SKM-1 (cell line): ENCODE measurements around the gene SLMAP.
"Not testable (repeated sequence)": the region's sequence is repeated elsewhere in the genome, so short reads cannot be mapped to it uniquely, and the experiment has no call there.

Experiments
- DNase-seq: peaks from one replicate; lab custom pipeline; 2025; ENCODE audit not compliant: unreplicated experiment; lab: John Stamatoyannopoulos, UW

The SLMAP gene

DNA sequence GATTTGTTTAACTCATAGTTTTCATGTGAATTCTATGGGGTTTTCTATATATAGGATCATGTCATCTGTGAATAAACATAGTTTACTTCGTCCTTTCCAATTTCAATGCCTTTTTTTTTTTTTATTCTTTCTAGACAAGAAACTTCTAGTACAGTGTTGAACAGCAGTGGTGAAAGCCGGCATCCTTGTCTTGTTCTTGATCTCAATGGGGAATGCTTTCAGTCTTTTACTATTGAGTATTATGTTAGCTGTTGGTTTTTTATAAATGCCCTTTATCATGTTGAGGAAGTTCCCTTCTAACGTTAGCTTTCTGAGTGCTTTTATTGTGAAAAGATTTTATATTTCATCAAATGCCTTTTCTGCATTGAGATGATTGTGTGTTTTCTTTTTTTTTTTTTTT is 69.0 kb downstream of the SLMAP start:
- no peak for DNase-seq

GRCh38 chr3:57826245-57826951 is 70.3 kb downstream of the SLMAP start:
- no peak for DNase-seq

GRCh38 chr3:57826952-57827723 is 71.0 kb downstream of the SLMAP start:
- DNase-seq: no peak

DNA sequence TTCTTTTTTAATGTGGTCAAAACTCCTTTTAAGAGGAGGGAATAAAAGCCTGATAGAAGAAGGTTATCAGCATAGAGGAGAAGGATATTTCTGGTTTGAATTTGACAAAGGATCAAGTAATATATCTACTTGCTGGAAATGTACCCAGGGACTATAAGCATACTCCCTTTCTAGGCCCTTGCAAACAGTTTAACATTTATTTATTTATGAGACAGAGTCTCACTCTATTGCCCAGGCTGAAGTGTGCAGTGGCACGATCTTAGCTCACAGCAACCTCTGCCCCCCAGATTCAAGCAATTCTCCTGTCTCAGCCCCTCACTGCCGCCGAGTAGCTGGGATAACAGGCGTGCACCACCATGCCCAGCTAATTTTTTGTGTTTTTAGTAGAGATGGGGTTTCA is 71.6 kb downstream of the SLMAP start:
- no peak for DNase-seq

GRCh38 chr3:57832486-57832885 is 76.4 kb downstream of the SLMAP start:
- DNase-seq: no peak

- no peak for DNase-seq
Observed at GRCh38 chr3:57832900-57833313, 76.8 kb downstream of the SLMAP start.

DNA sequence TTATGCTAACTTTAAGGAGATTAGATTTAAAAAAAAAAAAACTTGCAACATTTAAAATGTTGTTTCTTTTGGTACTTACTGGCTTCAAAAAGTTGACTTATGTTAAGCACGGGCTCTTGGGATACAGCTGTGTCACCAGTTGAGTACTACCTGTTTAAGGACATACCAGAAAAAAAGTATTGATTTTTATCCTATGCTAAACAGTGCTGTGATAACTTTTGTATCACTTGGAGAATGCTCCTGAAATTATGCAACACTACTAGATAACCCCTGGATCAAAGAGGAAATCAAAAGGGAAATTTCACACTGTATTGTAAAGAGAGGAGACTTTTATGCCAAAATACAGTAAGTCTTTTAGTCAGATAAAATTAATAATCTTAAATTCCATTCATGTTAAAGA is 77.7 kb downstream of the SLMAP start:
- DNase-seq: no peak

- DNase-seq: no peak
Observed at GRCh38 chr3:57837686-57838085, 81.6 kb downstream of the SLMAP start.

GRCh38 chr3:57838627-57839026 is 82.5 kb downstream of the SLMAP start:
- DNase-seq: no peak

GRCh38 chr3:57840473-57840872 is 84.4 kb downstream of the SLMAP start:
- peak; percentile 32 for DNase-seq

DNA sequence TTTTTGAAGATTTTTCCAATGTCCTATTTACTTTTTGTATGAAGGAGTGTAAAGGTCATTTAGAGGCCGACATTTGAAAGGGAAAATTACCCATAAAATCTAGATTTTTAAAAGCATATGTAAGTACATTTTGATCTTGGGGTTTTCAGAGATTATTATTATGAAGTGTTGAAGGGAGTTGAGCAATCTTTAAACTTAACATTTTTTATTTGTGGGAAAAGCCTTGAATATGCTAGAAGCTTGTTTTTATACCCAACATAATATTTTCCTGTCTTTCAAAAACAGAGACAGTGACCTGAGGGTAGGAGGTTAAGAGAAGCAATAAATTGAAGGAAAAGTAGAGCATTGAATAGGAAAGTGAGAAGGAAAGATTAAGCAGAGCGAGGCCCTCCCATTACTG is 85.7 kb downstream of the SLMAP start:
- no peak for DNase-seq

DNA sequence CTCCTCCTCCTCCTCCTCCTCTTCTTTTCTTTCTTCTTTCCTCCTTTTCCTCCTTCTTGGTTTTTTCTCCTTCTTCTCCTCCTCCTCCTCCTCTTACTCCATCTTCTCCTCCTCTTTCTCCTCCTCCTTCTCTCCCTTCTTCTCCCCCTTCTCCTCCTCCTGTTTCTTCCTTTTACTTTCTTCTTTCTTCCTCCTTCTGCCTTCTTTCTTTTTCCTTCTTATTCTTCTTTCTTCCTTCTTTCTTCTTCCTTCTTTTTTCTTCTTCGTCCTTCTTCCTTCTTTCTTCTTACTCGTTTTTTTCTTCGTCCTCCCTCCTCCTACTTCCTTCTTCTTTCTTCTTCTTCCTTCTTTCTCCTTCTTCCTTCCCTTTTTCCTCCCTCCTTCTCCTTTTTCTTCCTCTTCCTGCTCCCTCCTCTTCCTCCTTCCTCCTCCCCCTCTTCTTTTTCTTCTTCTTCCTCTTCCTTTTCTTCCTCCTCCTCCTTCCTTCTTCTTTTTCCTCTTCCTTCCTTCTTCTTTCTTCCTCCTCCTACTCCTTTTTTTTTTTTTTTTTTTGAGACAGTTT is 92.1 kb downstream of the SLMAP start:
- DNase-seq: no peak

DNA sequence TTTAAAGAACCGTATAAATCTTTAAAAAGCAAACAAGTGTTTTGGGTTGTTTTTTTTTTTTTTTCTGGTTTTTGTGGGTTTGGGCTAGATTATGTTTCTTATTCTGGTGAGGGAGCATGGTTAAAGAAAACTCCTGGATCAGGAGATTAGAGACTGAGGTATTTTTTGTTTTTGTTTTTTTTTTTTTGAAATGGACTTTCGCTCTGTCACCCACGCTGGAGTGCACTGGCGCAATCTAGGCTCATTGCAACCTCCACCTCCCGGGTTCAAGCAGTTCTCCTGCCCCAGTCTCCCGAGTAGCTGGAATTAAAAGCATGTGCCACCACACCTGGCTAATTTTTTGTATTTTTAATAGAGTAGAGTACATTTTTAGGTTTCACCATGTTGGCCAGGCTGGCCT is 95.2 kb downstream of the SLMAP start:
- no peak for DNase-seq

DNA sequence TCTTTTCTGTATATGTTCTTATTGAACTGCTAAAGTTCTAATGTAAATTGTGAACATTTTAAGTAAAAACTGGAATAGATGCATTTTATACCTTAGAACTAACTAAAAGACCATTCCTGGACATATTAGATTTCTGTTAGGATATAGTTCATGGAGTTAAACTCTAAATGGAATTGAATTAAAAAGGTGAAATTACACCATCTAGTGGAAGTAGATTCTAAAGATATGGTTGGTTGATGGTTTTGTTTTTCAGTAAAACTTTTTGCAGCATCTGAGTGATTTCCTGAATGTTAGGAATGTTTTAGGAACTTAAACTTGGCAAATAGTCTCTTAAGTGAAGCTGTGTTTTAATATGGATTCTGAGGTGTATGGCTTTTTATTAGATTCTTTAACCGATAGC is 96.8 kb downstream of the SLMAP start:
- no peak for DNase-seq

GRCh38 chr3:57855281-57855680 is 99.2 kb downstream of the SLMAP start:
- no peak for DNase-seq

DNA sequence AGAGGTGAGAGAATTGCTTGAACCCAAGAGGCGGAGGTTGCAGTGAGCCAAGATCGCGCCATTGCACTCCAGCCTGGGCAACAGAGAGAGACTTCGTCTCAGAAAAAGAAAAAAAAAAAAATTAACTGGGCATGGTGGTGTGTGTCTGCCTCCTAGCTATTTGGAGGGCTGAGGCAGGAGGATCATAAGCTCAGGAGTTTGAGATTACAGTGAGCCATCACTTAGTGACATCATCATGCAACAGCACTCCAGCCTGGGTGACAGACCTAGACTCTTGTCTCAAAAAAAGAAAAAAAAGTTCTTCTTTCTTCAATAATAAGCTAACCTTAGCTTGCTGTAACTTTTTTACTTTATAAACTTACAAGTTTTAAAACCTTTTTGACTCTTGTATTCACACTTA is 99.8 kb downstream of the SLMAP start:
- no peak for DNase-seq

DNA sequence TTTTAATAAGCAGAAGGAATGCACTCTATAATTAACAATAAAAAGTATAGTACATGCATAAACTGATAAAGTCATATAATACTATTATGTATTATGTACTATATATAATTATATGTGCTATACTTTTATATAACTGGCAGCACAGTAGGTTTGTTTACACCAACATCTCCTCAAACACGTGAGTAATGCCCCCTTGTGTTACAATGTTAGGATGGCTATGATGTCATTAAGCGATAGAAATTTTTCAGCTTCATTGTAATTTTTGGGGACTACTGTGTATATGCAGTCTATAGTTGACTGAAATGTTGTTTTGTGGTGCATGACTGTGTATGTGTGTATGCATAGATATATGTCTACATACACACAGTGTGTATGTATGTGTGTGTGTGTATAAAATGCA is 100.6 kb downstream of the SLMAP start:
- no peak for DNase-seq

DNA sequence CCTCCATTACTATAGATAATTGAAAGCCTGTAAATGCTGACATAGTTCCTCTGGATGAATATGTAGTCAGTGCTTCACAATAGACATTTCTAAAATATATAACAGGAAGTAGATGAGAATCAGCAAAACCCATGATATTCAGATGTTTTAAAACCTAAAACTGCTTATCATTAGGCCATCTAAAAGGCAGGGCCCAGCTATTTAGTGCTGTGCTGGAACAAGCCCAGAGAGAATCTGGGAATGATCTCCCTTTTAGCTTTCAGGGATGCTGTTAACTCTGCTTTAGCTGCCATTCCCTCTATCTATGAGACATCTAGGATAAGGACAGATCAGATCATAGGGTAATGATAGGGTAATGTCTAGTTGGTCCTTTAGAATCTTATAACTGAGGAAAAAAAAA is 106.8 kb downstream of the SLMAP start:
- DNase-seq: no peak

DNA sequence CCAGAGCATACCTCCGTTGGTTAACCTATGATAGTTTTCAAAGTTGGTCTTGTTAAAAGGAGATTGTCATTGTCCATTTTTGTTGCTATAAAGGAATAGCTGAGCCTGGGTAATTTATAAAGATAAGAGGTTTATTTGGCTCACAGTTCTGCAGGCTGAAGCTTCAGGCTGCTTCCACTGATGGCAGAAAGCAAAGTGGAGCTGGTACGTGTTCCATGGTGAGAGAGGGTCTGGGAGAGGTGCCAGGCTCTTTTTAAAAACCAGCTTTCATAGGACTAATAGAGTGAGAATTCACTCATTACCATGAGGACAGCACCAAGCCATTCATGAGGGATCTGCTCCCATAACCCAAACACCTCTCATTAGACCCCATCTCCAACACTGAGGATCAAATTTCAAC is 107.3 kb downstream of the SLMAP start:
- DNase-seq: no peak

- DNase-seq: no peak
Observed at GRCh38 chr3:57864853-57865252, 108.7 kb downstream of the SLMAP start.

DNA sequence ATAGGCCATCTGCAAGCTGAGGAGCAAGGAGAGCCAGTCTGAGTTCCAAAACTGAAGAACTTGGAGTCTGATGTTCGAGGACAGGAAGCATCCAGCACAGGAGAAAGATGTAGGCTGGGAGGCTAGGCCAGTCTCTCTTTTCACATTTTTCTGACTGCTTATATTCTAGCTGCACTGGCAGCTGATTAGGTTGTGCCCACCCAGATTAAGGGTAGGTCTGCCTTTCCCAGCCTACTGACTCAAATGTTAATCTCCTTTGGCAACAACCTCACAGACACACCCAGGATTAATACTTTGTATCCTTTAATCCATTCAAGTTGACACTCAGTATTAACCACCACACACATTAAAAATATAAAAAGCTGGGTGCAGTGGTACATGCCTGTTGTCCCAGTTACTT is 113.0 kb downstream of the SLMAP start:
- not testable (repeated sequence) for DNase-seq

DNA sequence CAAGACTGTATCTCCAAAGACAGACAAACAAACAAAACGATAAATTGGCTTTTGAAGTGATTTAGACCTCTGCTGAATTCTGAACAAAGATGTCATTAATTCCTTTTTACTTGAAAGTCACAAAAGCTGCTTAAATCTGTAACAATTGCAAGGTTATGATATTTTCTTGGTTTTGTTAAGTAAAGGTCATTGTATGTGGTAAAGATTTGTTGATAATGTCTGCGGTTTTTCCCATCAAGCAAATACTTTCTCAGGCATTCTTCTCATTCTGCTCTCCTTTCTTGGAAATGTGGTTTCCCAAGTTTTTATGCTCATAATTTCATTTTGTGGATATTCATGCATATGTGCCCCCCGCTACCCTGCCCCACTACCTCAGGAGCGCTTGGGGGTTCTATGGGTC is 116.5 kb downstream of the SLMAP start:
- DNase-seq: no peak
